Measurements from ENCODE around the gene TWIST1.

DNA sequence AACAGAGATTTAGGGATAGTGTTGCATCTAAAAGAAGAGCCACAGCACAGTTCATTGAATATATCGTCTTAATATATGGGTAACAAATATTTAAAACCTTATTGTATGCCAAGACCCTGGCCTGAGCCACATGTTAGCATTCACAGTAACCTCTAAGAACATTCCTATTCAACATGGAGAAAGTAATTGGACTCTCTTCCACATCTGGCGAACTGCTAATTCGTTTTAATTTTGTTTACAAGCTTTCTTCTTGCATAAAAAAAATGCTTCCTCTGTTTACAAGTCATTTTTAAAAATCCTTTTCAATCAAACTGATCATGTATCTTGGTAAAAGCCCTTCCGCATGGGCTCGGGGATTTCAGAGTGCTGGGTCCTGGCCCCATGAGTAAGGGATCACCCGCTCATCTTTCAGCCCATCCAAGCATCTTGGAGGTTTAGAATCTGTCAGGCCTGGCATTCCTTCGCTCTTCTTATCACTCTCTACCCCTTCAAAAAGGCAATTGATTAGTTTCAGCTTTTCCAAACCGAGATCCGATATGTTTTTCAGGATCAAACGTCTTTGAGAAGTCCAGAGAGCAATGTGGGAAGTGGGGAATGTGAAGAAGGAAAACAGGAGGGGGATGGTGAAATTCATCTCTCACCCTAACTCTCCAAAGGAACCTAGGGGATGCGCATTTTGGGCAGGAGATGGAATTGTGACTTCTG lies 7.3 kb downstream of the TWIST1 start:
- TF ChIP-seq, protein P1, sequence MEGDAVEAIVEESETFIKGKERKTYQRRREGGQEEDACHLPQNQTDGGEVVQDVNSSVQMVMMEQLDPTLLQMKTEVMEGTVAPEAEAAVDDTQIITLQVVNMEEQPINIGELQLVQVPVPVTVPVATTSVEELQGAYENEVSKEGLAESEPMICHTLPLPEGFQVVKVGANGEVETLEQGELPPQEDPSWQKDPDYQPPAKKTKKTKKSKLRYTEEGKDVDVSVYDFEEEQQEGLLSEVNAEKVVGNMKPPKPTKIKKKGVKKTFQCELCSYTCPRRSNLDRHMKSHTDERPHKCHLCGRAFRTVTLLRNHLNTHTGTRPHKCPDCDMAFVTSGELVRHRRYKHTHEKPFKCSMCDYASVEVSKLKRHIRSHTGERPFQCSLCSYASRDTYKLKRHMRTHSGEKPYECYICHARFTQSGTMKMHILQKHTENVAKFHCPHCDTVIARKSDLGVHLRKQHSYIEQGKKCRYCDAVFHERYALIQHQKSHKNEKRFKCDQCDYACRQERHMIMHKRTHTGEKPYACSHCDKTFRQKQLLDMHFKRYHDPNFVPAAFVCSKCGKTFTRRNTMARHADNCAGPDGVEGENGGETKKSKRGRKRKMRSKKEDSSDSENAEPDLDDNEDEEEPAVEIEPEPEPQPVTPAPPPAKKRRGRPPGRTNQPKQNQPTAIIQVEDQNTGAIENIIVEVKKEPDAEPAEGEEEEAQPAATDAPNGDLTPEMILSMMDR (IDR thresholded peaks at IDR 0.05; ENCODE audit: insufficient read depth, low read length) = no peak
- TF ChIP-seq POLR2AphosphoS5 (IDR thresholded peaks at IDR 0.05; ENCODE audit: low read depth) = no peak
